Measurements from ENCODE around the gene HERC5.

DNA sequence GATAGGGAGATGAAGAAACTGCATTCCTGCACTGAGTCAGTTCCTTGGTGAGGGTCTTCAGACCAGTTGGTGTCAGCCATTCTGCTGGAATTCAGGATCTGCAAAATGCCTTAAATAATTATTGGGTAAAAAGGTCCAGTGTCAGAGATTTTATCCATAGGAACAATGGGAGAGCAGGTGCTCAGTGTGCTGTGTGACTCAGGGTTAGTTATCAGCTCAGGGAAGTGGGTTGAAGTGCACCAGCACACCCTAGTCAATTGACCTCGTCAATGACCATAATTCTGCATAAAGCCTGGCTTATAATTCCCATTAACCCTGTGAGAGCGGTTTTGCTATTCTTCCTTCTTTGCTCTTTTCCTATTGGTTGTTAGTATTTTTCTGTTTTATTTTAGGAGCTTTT, 40.9 kb upstream of the HERC5 start:
- TF ChIP-seq SRF (IDR thresholded peaks at IDR 0.05; ENCODE audit: low read depth) (no peak), REST (IDR thresholded peaks at IDR 0.05; ENCODE audit: low read depth) (no peak)
- TF ChIP-seq, protein P1, sequence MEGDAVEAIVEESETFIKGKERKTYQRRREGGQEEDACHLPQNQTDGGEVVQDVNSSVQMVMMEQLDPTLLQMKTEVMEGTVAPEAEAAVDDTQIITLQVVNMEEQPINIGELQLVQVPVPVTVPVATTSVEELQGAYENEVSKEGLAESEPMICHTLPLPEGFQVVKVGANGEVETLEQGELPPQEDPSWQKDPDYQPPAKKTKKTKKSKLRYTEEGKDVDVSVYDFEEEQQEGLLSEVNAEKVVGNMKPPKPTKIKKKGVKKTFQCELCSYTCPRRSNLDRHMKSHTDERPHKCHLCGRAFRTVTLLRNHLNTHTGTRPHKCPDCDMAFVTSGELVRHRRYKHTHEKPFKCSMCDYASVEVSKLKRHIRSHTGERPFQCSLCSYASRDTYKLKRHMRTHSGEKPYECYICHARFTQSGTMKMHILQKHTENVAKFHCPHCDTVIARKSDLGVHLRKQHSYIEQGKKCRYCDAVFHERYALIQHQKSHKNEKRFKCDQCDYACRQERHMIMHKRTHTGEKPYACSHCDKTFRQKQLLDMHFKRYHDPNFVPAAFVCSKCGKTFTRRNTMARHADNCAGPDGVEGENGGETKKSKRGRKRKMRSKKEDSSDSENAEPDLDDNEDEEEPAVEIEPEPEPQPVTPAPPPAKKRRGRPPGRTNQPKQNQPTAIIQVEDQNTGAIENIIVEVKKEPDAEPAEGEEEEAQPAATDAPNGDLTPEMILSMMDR (IDR thresholded peaks at IDR 0.05 in 2 of 3, conservative IDR thresholded peaks at IDR 0.05 in 1 of 3; ENCODE audit: borderline replicate concordance in 1 of 3, insufficient read depth in 1 of 3, low read depth in 2 of 3, low read length in 2 of 3): no peak
- TF ChIP-seq, protein P2, sequence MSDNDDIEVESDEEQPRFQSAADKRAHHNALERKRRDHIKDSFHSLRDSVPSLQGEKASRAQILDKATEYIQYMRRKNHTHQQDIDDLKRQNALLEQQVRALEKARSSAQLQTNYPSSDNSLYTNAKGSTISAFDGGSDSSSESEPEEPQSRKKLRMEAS (IDR thresholded peaks at IDR 0.05): no peak
